Vagina (tissue), 2 donors: ENCODE results near the gene ABCG8. TPM values are rescaled to one million over a fixed set of nuclear protein-coding genes. Genes with fewer than 3 reads are reported as not detected.
A peak's percentile ranks its signal among the peaks of the same experiment; 100 is the strongest.

Experiments used
- DNase-seq, 2 donors: peaks; one replicate each; pipeline ENCODE4 v3.0.0-alpha.2; 2017; ENCODE audit errors: extremely low spot score in 2 of 2
- H3K27ac ChIP-seq: fragments of 200-600 bp; sonication (generic); one replicate; pipeline ENCODE4 v1.5.1; 2019
- H3K27me3 ChIP-seq: fragments of 200-600 bp; sonication (generic); one replicate; pipeline ENCODE4 v1.5.1; 2019
- H3K36me3 ChIP-seq, 2 donors: fragments of 200-600 bp; sonication (generic); one replicate each; pipeline ENCODE4 v1.5.1; 2017 to 2019
- H3K4me1 ChIP-seq: fragments of 200-600 bp; sonication (generic); one replicate; pipeline ENCODE4 v1.5.1; 2019
- H3K4me3 ChIP-seq, 2 donors: fragments of 200-600 bp; sonication (generic); 1 replicate in 1 of 2; 2 replicates in 1 of 2; pipeline ENCODE4 v1.5.1; 2016 to 2019
- H3K9me3 ChIP-seq: fragments of 200-600 bp; sonication (generic); one replicate; pipeline ENCODE4 v1.5.1; 2019
- CTCF ChIP-seq, 3 experiments: fragments of 450-650 bp in 2 of 3; fragments of 200-600 bp in 1 of 3; sonication (generic) in 1 of 3; IDR thresholded peaks; one replicate each; pipeline ENCODE4 v1.5.1; 2017 to 2019; ENCODE audit warnings: antibody characterized with exemption in 3 of 3, mild to moderate bottlenecking in 2 of 3, moderate library complexity in 2 of 3
- POLR2A ChIP-seq, 2 donors: fragments of 450-650 bp; IDR thresholded peaks; one replicate each; pipeline ENCODE4 v1.6.1; 2017; ENCODE audit warnings: antibody characterized with exemption in 2 of 2, mild to moderate bottlenecking in 2 of 2, moderate library complexity in 2 of 2
- POLR2AphosphoS5 ChIP-seq, 2 donors: sonication (generic); formaldehyde crosslinking; IDR thresholded peaks; one replicate each; pipeline ENCODE4 v1.9.0; 2017; ENCODE audit warnings: antibody characterized with exemption in 2 of 2, mild to moderate bottlenecking in 2 of 2, low read depth in 1 of 2; ENCODE audit not compliant: insufficient read depth in 1 of 2
- intact Hi-C: fragments of 100-400 bp; cut with DNase I; formaldehyde crosslinking; loops from one replicate; pipeline ENCODE4 v1.15.1; 2023
- total RNA-seq: library from RNA; depleted of rRNA; stranded (reverse); fragments of >200 nt; gene quantifications from one replicate; pipeline ENCODE4 v1.2.3, GENCODE V29; 2016

The ABCG8 gene
- total RNA-seq, 1 donor from 2014 or later, result not detected

DNA sequence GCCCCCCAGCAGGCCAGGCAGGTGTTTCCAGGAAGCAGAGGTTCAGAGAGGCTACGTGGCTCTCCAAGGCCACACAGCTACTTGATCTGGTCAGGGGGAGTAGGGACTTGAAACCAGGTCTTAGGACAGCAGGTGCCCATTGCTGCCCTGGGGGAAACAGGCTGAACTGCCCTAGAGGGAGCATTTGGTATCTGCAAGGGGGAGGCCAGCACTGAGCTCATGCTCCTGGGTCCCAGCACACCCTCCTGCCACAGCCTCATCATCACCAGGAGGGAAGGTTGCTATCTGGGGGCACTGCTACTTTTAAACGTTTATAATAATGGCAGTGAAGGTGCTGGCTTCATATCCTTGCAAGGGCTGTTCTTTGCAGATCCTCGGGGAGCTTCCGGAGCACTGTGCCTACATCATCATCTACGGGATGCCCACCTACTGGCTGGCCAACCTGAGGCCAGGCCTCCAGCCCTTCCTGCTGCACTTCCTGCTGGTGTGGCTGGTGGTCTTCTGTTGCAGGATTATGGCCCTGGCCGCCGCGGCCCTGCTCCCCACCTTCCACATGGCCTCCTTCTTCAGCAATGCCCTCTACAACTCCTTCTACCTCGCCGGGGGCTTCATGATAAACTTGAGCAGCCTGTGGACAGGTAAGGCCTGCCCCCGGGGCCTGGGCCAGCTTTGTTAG, 36.1 kb downstream of the ABCG8 start:
- no peak overlapping the region for H3K27ac ChIP-seq
- intact Hi-C loops, result no loop called here
- H3K36me3 ChIP-seq, result no peaks in the 10 kb centered on the region
- TF ChIP-seq POLR2AphosphoS5 (IDR thresholded peaks at IDR 0.05; ENCODE audit: insufficient read depth in 1 of 2, low read depth in 1 of 2), result no peak
- no peak for TF ChIP-seq CTCF (IDR thresholded peaks at IDR 0.05)
- no peak for TF ChIP-seq POLR2A (IDR thresholded peaks at IDR 0.05)
- H3K9me3 ChIP-seq, result no peaks in the 10 kb centered on the region
- H3K4me1 ChIP-seq, result no peaks in the 10 kb centered on the region
- no peak overlapping the region for H3K4me3 ChIP-seq
- H3K27me3 ChIP-seq, result no peaks in the 10 kb centered on the region
- DNase-seq, result no peak

DNA sequence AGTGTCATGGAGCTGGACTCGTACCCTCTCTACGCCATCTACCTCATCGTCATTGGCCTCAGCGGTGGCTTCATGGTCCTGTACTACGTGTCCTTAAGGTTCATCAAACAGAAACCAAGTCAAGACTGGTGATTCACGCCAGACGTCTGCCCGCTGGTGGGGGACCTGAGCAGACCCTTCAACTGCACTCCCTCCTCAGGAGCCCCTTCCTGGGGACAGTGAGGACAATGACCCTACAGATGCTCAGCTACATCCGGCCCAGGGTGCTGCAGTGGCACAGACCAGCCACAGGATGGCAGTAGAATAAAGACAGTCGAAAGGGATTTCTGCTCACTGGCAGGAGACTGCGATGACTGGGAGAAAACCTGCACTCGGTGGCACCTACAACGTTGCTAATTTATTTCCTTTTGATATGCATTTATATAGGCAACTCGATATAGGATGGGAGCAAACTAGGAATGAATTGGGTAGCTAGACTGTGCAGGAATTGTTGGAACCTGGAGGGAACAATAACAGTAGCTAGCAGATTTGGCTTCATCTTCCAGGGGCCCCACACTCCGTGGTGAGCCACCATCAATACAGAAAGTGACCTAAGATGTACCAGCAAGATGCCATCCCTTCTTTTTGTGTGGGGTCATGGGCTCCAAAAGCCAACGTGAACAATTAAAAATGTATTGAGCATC, 39.2 kb downstream of the ABCG8 start:
- H3K4me3 ChIP-seq, result no peak overlapping the region
- no peak overlapping the region for H3K27ac ChIP-seq
- no peaks in the 10 kb centered on the region for H3K27me3 ChIP-seq
- peaks cover 4% of the 10 kb centered on the region for H3K4me1 ChIP-seq
- no peak for DNase-seq
- TF ChIP-seq CTCF (IDR thresholded peaks at IDR 0.05) (peak; percentile 64 to 72 (median 67)), POLR2AphosphoS5 (IDR thresholded peaks at IDR 0.05; ENCODE audit: insufficient read depth in 1 of 2, low read depth in 1 of 2) (no peak)
- intact Hi-C loops, result no loop called here
- no peaks in the 10 kb centered on the region for H3K9me3 ChIP-seq
- no peaks in the 10 kb centered on the region for H3K36me3 ChIP-seq

DNA sequence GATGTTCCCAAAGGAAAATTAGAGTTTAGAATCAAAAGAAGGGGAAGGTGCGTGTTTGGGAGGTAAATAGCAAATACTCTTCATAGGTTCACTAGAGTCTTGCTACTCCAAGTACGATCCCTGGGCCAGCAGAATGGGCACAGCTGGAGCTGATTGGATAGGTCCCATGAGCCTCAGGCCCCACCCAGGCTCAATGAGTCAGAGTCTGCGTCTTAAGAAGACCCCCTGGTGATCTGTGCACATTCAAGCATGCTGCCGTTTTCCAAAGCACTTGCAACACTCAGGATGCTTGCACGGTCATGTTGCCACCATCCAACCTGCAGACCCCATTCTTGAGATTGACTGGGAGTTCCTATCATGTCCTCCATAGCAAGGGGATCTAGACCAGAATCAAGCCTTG, 40.5 kb downstream of the ABCG8 start:
- peaks cover 4% of the 10 kb centered on the region for H3K4me1 ChIP-seq
- no peak for DNase-seq
- no peak overlapping the region for H3K27ac ChIP-seq
- TF ChIP-seq POLR2A (IDR thresholded peaks at IDR 0.05) (no peak), CTCF (IDR thresholded peaks at IDR 0.05) (no peak), POLR2AphosphoS5 (IDR thresholded peaks at IDR 0.05; ENCODE audit: insufficient read depth in 1 of 2, low read depth in 1 of 2) (no peak)
- H3K9me3 ChIP-seq, result no peaks in the 10 kb centered on the region
- no peaks in the 10 kb centered on the region for H3K36me3 ChIP-seq
- no peaks in the 10 kb centered on the region for H3K27me3 ChIP-seq
- no peak overlapping the region for H3K4me3 ChIP-seq
- intact Hi-C loops, result no loop called here

DNA sequence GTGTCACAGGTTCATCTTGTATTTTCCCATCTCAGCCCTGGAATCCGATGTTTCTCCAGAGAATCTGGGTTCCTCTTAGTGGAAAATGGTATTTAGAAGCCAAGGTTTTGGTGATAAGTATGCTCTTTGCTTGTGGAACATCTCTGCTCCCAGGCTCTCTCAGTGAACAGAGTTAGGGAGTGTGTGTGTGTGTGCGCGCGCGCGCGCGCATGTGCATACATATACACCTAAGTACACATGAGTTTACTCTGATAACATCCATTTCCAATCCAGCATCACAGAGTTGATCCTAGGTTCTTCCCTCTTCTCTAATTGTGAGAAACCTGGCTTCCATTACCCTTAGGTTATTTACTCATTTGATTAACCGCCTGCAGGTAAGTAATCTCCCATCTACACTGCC, 41.7 kb downstream of the ABCG8 start:
- Histone ChIP-seq H3K9me3 (no peaks in the 10 kb centered on the region), H3K4me1 (peaks cover 4% of the 10 kb centered on the region), H3K36me3 (no peaks in the 10 kb centered on the region), H3K27me3 (no peaks in the 10 kb centered on the region), H3K4me3 (no peak overlapping the region), H3K27ac (no peak overlapping the region)
- no peak for TF ChIP-seq POLR2AphosphoS5 (IDR thresholded peaks at IDR 0.05; ENCODE audit: insufficient read depth in 1 of 2, low read depth in 1 of 2)
- no peak for TF ChIP-seq CTCF (IDR thresholded peaks at IDR 0.05)
- no peak for TF ChIP-seq POLR2A (IDR thresholded peaks at IDR 0.05)
- no peak for DNase-seq
- intact Hi-C loops, result no loop called here

DNA sequence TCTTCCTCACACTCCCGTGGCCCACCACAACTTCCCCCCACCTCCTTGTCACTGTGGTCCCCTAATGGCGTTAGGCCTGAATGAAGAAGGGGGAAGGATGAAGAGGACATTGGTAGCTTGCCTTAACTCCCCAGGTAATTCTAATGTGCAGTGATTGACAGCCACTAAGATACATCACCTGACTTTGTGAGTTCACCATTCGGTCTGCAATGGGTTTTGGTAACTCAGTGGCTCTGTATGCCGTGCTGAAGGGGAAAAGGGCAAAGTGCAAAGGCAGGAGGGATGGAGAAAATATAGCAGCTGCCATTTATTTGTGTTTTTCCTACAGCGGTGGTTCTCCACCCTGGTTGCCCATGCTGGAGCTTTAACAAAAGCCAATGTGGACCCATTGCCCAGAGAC, 42.2 kb downstream of the ABCG8 start:
- no peaks in the 10 kb centered on the region for H3K36me3 ChIP-seq
- no peak overlapping the region for H3K4me3 ChIP-seq
- peaks cover 4% of the 10 kb centered on the region for H3K4me1 ChIP-seq
- H3K9me3 ChIP-seq, result no peaks in the 10 kb centered on the region
- no peak overlapping the region for H3K27ac ChIP-seq
- TF ChIP-seq POLR2A (IDR thresholded peaks at IDR 0.05) (no peak), POLR2AphosphoS5 (IDR thresholded peaks at IDR 0.05; ENCODE audit: insufficient read depth in 1 of 2, low read depth in 1 of 2) (no peak), CTCF (IDR thresholded peaks at IDR 0.05) (no peak)
- no peak for DNase-seq
- H3K27me3 ChIP-seq, result no peaks in the 10 kb centered on the region
- intact Hi-C loops, result no loop called here
